ENCODE results near the gene POLA1. TPM values are rescaled to one million over a fixed set of nuclear protein-coding genes. Genes with fewer than 3 reads are reported as not detected.

POLA1 gene
- total RNA-seq, 4 donors from 2014 or later = 9.4 to 15.7 (median 10.0) TPM

DNA sequence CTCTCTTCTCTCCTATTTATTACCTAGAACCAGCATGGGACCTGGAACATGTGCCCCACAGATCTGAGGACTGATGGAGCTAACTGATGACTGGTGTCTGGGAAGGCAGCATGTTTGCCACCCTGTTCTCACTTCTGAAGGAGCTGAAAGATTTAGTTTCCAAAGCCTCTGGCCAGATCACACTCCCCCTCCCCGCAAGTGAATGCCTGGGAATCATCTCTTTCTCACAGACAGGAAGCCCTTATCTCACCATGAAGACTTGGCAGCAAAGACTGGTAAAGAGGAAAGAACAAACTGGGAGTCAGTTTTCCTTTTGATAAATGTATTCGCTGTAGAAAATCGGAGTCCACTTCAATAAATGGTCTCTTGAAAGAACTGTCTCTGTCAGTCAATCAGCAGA, 25.6 kb upstream of the POLA1 start:
- intact Hi-C loops (cut with DNase I) = no loop called here
- Histone ChIP-seq H3K36me3 (no peaks in the 10 kb centered on the region), H3K4me3 (no peak overlapping the region), H3K27me3 (no peaks in the 10 kb centered on the region), H3K9me3 (no peaks in the 10 kb centered on the region), H3K4me1 (no peaks in the 10 kb centered on the region), H3K27ac (replicated peaks in 1 of 4) (no peak overlapping the region)
- TF ChIP-seq POLR2AphosphoS5 (IDR thresholded peaks at IDR 0.05) = no peak
- TF ChIP-seq, protein P1, sequence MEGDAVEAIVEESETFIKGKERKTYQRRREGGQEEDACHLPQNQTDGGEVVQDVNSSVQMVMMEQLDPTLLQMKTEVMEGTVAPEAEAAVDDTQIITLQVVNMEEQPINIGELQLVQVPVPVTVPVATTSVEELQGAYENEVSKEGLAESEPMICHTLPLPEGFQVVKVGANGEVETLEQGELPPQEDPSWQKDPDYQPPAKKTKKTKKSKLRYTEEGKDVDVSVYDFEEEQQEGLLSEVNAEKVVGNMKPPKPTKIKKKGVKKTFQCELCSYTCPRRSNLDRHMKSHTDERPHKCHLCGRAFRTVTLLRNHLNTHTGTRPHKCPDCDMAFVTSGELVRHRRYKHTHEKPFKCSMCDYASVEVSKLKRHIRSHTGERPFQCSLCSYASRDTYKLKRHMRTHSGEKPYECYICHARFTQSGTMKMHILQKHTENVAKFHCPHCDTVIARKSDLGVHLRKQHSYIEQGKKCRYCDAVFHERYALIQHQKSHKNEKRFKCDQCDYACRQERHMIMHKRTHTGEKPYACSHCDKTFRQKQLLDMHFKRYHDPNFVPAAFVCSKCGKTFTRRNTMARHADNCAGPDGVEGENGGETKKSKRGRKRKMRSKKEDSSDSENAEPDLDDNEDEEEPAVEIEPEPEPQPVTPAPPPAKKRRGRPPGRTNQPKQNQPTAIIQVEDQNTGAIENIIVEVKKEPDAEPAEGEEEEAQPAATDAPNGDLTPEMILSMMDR (IDR thresholded peaks at IDR 0.05) = no peak
- TF ChIP-seq POLR2A (IDR thresholded peaks at IDR 0.05; ENCODE audit: low read depth) = no peak
- TF ChIP-seq EP300 (IDR thresholded peaks at IDR 0.05) = no peak
- no peak for DNase-seq (ENCODE audit: extremely low spot score)
- 57% methylated on average over 3 of the region's 3 CpGs for WGBS

DNA sequence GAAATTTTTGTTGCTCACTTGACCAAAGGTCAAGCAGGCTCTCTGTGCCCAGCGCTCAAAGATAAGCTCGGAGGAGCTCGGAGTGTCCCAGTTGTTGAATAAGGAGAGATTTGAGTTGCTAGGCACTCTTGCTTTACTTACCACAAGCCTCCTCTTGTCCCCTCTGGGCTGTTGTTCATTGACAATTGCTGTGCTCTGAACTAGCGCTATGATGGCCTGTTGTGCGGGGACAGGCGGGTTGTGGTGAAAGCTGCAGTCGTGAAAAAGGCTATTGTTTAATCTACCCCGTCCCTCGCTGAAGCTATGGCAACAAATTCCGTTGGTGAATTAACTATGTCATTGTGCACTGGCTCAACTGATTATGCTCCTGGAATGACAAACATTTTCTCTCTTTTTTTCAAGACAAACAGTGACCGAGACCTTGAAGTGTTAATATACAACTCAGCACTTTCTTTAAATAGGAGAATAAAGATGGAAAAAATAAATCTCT, 21.0 kb upstream of the POLA1 start:
- 76% methylated on average over 11 of the region's 11 CpGs for WGBS

DNA sequence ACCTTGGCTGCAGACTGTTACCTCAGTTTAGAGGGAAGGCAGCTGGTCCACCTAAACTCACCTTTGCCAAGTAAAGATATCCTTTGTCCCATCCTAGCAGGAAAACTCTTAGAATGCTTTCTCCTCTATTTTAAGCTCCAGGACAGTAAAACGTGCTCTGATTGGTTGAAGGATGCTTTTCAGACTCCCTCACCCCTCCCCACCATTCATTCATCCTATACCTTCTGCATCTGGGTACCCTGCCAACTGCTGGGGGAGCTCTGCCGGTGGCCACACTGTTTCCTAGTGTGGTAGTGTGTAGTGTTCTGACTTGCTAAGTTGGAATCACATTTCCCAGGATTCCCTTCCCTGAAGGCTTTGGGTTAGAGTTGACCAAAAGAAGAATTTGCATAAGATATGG, 20.3 kb upstream of the POLA1 start:
- TF ChIP-seq EP300 (IDR thresholded peaks at IDR 0.05) = no peak
- intact Hi-C loops (cut with DNase I) = no loop called here
- no peaks in the 10 kb centered on the region for H3K9me3 ChIP-seq
- no peaks in the 10 kb centered on the region for H3K27me3 ChIP-seq
- WGBS = 56% methylated on average over 2 of the region's 2 CpGs
- no peak overlapping the region for H3K4me3 ChIP-seq
- DNase-seq (ENCODE audit: extremely low spot score) = no peak
- H3K36me3 ChIP-seq = no peaks in the 10 kb centered on the region
- H3K4me1 ChIP-seq = no peaks in the 10 kb centered on the region
- no peak overlapping the region for H3K27ac ChIP-seq (replicated peaks in 1 of 4)

More for the DNA sequence above, 21.0 kb upstream of the POLA1 start:
- intact Hi-C loops (cut with DNase I) = no loop called here
- TF ChIP-seq, protein P1 (IDR thresholded peaks at IDR 0.05) = no peak
- TF ChIP-seq POLR2AphosphoS5 (IDR thresholded peaks at IDR 0.05) (no peak), POLR2A (IDR thresholded peaks at IDR 0.05; ENCODE audit: low read depth) (no peak)
- Histone ChIP-seq H3K4me3 (no peak overlapping the region), H3K27me3 (no peaks in the 10 kb centered on the region), H3K4me1 (no peaks in the 10 kb centered on the region), H3K27ac (replicated peaks in 1 of 4) (no peak overlapping the region), H3K9me3 (no peaks in the 10 kb centered on the region), H3K36me3 (no peaks in the 10 kb centered on the region)
- DNase-seq (ENCODE audit: extremely low spot score) = no peak

DNA sequence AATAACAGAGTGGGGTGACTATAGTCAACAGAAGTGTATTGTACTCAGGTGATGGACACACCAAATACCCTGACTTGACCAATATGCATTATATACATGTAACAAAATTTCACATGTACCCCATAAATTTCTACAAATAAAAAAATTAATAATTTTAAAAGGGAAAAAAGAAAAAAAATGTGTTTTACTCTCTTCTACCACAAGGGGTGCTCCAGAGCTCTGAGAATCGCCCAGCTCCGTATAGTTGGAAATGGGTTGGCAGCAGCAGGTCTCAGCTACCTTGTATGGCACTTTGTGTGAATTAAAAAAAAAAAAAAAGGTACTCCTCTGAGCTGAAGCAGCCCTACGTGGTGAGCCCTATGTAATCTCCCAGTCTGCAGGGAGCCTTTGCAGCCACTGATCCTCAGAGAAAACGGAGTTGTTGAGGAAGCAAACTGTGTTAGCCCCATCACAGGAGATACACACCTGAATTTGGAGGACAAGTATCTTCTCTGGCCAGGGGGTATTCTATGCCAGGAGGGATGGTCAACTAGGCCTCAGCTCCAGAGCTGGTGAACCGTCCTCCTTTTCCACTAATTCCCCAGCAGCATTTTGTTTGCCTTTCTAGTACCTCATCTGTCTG, 17.2 kb upstream of the POLA1 start:
- Histone ChIP-seq H3K4me3 (no peak overlapping the region), H3K36me3 (no peaks in the 10 kb centered on the region), H3K27ac (replicated peaks in 1 of 4) (no peak overlapping the region), H3K4me1 (no peaks in the 10 kb centered on the region), H3K9me3 (no peaks in the 10 kb centered on the region), H3K27me3 (no peaks in the 10 kb centered on the region)
- intact Hi-C loops (cut with DNase I) = no loop called here
- no peak for DNase-seq (ENCODE audit: extremely low spot score)
- WGBS = 31% methylated on average over 5 of the region's 5 CpGs
- TF ChIP-seq, protein P1 (IDR thresholded peaks at IDR 0.05) = peak in 2 of 3 experiments; percentile 46 to 51
- TF ChIP-seq POLR2A (IDR thresholded peaks at IDR 0.05; ENCODE audit: low read depth) = no peak

DNA sequence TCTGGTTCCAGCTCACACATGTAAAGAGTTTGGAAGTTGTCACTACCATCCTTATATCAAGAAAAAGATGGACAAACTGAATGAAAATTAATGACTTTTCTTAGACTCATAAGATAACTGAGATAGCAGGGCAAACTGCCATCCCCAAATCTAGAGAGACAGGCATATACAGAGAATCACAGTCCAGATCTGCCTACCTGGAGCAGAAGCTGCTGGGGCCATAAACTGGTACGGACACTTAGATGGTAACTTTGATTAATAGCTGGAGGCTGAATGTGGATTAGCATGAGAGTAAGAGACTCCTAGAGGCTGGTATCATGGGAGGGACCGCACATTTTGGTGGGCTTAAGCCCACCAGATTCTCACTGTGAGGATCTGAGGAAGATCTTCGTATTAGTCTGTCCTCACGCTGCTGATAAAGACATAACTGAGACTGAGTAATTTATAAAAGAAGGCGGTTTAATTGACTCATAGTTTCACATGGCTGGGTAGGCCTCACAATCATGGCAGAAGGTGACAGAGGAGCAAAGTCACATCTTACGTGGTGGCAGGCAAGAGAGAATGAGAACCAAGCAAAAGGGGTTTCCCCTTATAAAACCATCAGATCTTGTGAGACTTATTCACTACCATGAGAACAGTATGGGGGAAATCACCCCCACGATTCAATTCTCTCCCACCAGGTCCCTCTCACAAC, 10.8 kb upstream of the POLA1 start:
- H3K9me3 ChIP-seq = no peaks in the 10 kb centered on the region
- no peak overlapping the region for H3K27ac ChIP-seq (replicated peaks in 1 of 4)
- 81% methylated on average over 7 of the region's 7 CpGs for WGBS
- H3K4me3 ChIP-seq = no peak overlapping the region
- H3K27me3 ChIP-seq = no peaks in the 10 kb centered on the region
- no peak for TF ChIP-seq EP300 (IDR thresholded peaks at IDR 0.05)
- no peak for TF ChIP-seq POLR2A (IDR thresholded peaks at IDR 0.05; ENCODE audit: low read depth)
- TF ChIP-seq POLR2AphosphoS5 (IDR thresholded peaks at IDR 0.05) = no peak
- TF ChIP-seq, protein P1 (IDR thresholded peaks at IDR 0.05) = no peak
- no peaks in the 10 kb centered on the region for H3K4me1 ChIP-seq
- no peaks in the 10 kb centered on the region for H3K36me3 ChIP-seq
- intact Hi-C loops (cut with DNase I) = no loop called here
- no peak for DNase-seq (ENCODE audit: extremely low spot score)
